OCI-LY7 (cell line): Measurements from ENCODE around the gene RXRA. TPM values are rescaled to one million over a fixed set of nuclear protein-coding genes. Genes with fewer than 3 reads are reported as not detected.

Experiments used
- BruUV-seq: library from RNA; stranded (reverse); fragments of 400-500 nt; replicated peaks from 2 replicates; lab custom pipeline; 2021; lab: Mats Ljungman, UMichigan
- CTCF ChIA-PET: fragments of 300-600 bp; sonication (Branson Sonifier 250); formaldehyde crosslinking; loops from one replicate; lab custom pipeline; 2022; ENCODE audit warnings: antibody characterized with exemption; ENCODE audit not compliant: unreplicated experiment; lab: Charles Lee
- POLR2A ChIA-PET: fragments of 300-600 bp; sonication (Branson Sonifier 250); formaldehyde crosslinking; loops from one replicate; lab custom pipeline; 2022; ENCODE audit warnings: antibody characterized with exemption; lab: Charles Lee
- DNase-seq: peaks from one replicate; pipeline ENCODE4 v3.0.0-alpha.2; 2015; ENCODE audit warnings: low spot score
- H2AFZ ChIP-seq: fragments of 200-600 bp; sonication (generic), shearing (Covaris generic); 2 replicates; pipeline ENCODE4 v1.6.1; 2014; ENCODE audit warnings: mild to moderate bottlenecking, antibody characterized with exemption, low read length, moderate library complexity
- H3K27ac ChIP-seq: fragments of 200-600 bp; sonication (generic); 2 replicates; pipeline ENCODE4 v1.5.1; 2014; ENCODE audit warnings: mixed run types, low read depth, mild to moderate bottlenecking, moderate library complexity, low read length, inconsistent platforms; ENCODE audit not compliant: poor library complexity, severe bottlenecking
- H3K36me3 ChIP-seq: fragments of 200-600 bp; sonication (generic); 2 replicates; pipeline ENCODE4 v1.6.1; 2014; ENCODE audit warnings: mild to moderate bottlenecking, antibody characterized with exemption, low read length, moderate library complexity, mixed read lengths; ENCODE audit not compliant: insufficient read depth
- H3K4me1 ChIP-seq: fragments of 200-600 bp; sonication (generic); 2 replicates; pipeline ENCODE4 v1.5.1; 2014; ENCODE audit warnings: mild to moderate bottlenecking, low read length; ENCODE audit not compliant: insufficient read depth, poor library complexity, severe bottlenecking
- H3K4me2 ChIP-seq: fragments of 200-600 bp; sonication (generic); 2 replicates; pipeline ENCODE4 v1.6.1; 2014; ENCODE audit warnings: mild to moderate bottlenecking, low read length
- H3K4me3 ChIP-seq: fragments of 200-600 bp; sonication (generic); 2 replicates; pipeline ENCODE4 v1.5.1; 2014; ENCODE audit warnings: mild to moderate bottlenecking, low read depth, low read length; ENCODE audit not compliant: poor library complexity, severe bottlenecking
- H3K79me2 ChIP-seq: fragments of 200-600 bp; sonication (generic); 2 replicates; pipeline ENCODE4 v1.6.1; 2016; ENCODE audit warnings: low read depth, mild to moderate bottlenecking, low read length, moderate library complexity, mixed read lengths; ENCODE audit not compliant: insufficient read depth
- H3K9me2 ChIP-seq: fragments of 200-600 bp; sonication (generic); 2 replicates; pipeline ENCODE4 v1.6.1; 2016; ENCODE audit warnings: mild to moderate bottlenecking, low read length, mixed read lengths; ENCODE audit not compliant: insufficient read depth
- H3K9me3 ChIP-seq: fragments of 200-600 bp; sonication (generic); 2 replicates; pipeline ENCODE4 v1.6.1; 2014; ENCODE audit warnings: mild to moderate bottlenecking, mixed run types, low read length, mixed read lengths
- H4K20me1 ChIP-seq: fragments of 200-600 bp; sonication (generic); 2 replicates; pipeline ENCODE4 v1.6.1; 2014; ENCODE audit warnings: mild to moderate bottlenecking, antibody characterized with exemption, low read length, moderate library complexity, mixed read lengths; ENCODE audit not compliant: insufficient read depth
- EZH2phosphoT487 ChIP-seq: fragments of 200-600 bp; sonication (generic); IDR thresholded peaks from 2 replicates; pipeline ENCODE4 v1.6.1; 2018; ENCODE audit warnings: low read depth, borderline replicate concordance, mild to moderate bottlenecking, mixed run types, antibody characterized with exemption, low read length, moderate library complexity, mixed read lengths
- intact Hi-C: fragments of 100-400 bp; cut with micrococcal nuclease; formaldehyde crosslinking; loops from one replicate; pipeline ENCODE4 v1.10.0; 2022; ENCODE audit not compliant: unreplicated experiment
- total RNA-seq, 2 experiments: library from RNA; depleted of rRNA in 1 of 2; stranded (reverse); fragments of >200 nt in 1 of 2; shearing (Covaris generic) in 1 of 2; gene quantifications; 2 replicates each; pipeline ENCODE4 v1.2.3, GENCODE V29; 2014 to 2022
- TF ChIP-seq, protein P1 (sequence below): fragments of 200-600 bp; sonication (generic); conservative IDR thresholded peaks from 2 replicates; pipeline ENCODE4 v1.5.1; 2014; ENCODE audit warnings: mild to moderate bottlenecking, antibody characterized with exemption, low read length, moderate library complexity, mixed read lengths

Gene RXRA
- total RNA-seq, 2 experiments from 2014 or later, result 0.25 to 0.40 TPM

- BruUV-seq, result no TSS peak
- CTCF ChIA-PET, result no interaction called here
- POLR2A ChIA-PET, result no interaction called here
- Histone ChIP-seq H3K79me2 (no peaks in the 10 kb centered on the region), H4K20me1 (no peaks in the 10 kb centered on the region), H3K9me2 (no peaks in the 10 kb centered on the region), H2AFZ (no peak overlapping the region), H3K27ac (no peak overlapping the region), H3K4me3 (no peak overlapping the region), H3K4me2 (no peak overlapping the region), H3K36me3 (no peaks in the 10 kb centered on the region), H3K4me1 (no peaks in the 10 kb centered on the region), H3K9me3 (no peaks in the 10 kb centered on the region)
- DNase-seq, result no peak
- intact Hi-C loops, result no loop called here
- no peak for TF ChIP-seq EZH2phosphoT487
- TF ChIP-seq, protein P1, sequence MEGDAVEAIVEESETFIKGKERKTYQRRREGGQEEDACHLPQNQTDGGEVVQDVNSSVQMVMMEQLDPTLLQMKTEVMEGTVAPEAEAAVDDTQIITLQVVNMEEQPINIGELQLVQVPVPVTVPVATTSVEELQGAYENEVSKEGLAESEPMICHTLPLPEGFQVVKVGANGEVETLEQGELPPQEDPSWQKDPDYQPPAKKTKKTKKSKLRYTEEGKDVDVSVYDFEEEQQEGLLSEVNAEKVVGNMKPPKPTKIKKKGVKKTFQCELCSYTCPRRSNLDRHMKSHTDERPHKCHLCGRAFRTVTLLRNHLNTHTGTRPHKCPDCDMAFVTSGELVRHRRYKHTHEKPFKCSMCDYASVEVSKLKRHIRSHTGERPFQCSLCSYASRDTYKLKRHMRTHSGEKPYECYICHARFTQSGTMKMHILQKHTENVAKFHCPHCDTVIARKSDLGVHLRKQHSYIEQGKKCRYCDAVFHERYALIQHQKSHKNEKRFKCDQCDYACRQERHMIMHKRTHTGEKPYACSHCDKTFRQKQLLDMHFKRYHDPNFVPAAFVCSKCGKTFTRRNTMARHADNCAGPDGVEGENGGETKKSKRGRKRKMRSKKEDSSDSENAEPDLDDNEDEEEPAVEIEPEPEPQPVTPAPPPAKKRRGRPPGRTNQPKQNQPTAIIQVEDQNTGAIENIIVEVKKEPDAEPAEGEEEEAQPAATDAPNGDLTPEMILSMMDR, result no peak
These were observed 19.9 kb downstream of the RXRA start for GRCh38 chr9:134346151-134346550.

DNA sequence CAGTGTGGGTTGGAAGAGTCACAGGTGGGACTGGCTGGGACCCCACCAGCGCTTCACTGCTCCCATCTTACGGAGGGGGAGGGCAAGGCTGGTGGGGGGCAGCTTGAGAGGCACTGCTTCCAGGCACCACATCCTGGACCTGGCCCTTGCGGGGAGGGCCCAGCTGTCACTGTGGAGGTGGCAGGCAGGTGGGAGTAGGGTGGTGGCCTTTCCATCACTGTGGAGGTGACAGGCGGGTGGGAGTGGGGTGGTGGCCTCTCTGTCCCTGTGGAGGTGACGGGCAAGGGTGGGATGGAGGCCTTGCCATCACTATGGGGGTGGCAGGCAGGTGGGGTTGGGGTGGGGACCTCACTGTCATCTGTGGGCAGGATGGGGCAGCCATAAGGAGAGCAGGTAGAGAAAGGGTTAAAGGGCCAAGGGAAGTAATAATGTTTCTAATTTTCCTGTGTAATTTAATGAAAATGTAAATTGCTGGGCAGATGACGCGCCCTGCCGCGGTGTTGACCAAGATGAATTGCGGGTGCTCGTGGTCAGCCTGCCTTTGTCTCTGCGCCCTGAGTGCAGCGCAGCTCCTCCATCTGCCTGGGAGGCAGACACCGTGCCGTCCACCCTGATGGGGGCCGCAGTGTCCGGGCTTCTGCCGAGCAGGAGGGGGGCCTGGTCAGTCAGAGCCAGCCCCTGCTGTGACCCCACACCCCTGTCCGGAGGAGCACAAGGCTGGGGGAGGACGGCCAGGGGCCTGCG is 20.8 kb downstream of the RXRA start:
- ChIA-PET CTCF (no interaction called here), POLR2A (no interaction called here)
- Histone ChIP-seq H3K4me3 (no peak overlapping the region), H3K36me3 (no peaks in the 10 kb centered on the region), H3K4me1 (no peaks in the 10 kb centered on the region), H3K27ac (no peak overlapping the region), H3K9me2 (no peaks in the 10 kb centered on the region), H3K79me2 (no peaks in the 10 kb centered on the region), H2AFZ (no peak overlapping the region), H4K20me1 (no peaks in the 10 kb centered on the region), H3K9me3 (no peaks in the 10 kb centered on the region), H3K4me2 (no peak overlapping the region)
- no peak for DNase-seq
- BruUV-seq, result no TSS peak
- intact Hi-C loops, result no loop called here
- TF ChIP-seq, protein P1, result no peak
- no peak for TF ChIP-seq EZH2phosphoT487

DNA sequence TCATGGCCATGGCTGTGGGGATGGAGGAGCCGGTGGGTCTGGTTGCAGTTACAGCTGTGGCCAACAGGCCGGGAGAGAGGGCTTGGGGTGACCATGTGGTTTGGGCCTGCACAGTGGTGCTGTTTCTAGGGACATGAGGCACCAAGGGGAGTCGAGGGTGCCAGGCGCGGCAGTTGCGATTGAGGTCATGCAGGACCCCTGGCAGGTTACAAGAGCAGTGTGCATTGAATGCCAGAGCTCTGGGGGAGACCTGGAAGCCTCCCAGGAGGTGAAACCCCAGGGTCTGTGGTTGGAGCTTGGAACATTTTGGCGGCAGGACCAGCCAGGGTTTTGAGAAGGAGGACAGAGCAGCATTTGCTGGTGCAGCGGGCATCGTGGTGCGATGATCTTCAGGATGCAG is 21.7 kb downstream of the RXRA start:
- H3K79me2 ChIP-seq, result no peaks in the 10 kb centered on the region
- no peaks in the 10 kb centered on the region for H3K4me1 ChIP-seq
- H4K20me1 ChIP-seq, result no peaks in the 10 kb centered on the region
- no peak overlapping the region for H3K4me3 ChIP-seq
- H3K4me2 ChIP-seq, result no peak overlapping the region
- POLR2A ChIA-PET, result no interaction called here
- BruUV-seq, result no TSS peak
- no peak overlapping the region for H2AFZ ChIP-seq
- CTCF ChIA-PET, result no interaction called here
- H3K27ac ChIP-seq, result no peak overlapping the region
- TF ChIP-seq, protein P1, result no peak
- no peak for TF ChIP-seq EZH2phosphoT487
- H3K9me2 ChIP-seq, result no peaks in the 10 kb centered on the region
- no peak for DNase-seq
- H3K36me3 ChIP-seq, result no peaks in the 10 kb centered on the region
- intact Hi-C loops, result no loop called here
- H3K9me3 ChIP-seq, result no peaks in the 10 kb centered on the region
